ENCODE measurements around the gene EFR3B.
"Not testable (repeated sequence)": the region's sequence is repeated elsewhere in the genome, so short reads cannot be mapped to it uniquely, and the experiment has no call there.

Gene EFR3B

DNA sequence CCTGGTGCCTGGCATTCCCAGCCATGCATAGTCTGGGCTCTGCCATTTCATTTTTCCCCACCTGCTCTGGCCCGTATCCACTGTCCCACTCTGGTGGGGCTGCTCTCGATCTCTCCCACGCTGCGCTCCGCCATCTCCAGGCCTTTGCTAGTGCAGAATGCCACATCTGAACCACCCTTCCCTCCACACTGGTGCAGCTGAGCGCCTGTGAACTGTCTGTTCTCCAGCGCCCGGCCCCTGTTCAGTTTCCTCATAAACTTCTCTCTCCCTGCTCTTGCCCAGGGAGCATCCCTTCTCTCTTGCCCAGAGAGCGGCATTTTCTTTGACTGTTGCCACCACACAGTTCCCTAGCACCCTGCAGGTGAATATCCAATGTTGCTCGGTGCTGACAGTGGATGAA, 105.0 kb downstream of the EFR3B start:
- in situ Hi-C loops (cut with MboI; ENCODE audit: low sequenced_read_pairs): no loop called here

DNA sequence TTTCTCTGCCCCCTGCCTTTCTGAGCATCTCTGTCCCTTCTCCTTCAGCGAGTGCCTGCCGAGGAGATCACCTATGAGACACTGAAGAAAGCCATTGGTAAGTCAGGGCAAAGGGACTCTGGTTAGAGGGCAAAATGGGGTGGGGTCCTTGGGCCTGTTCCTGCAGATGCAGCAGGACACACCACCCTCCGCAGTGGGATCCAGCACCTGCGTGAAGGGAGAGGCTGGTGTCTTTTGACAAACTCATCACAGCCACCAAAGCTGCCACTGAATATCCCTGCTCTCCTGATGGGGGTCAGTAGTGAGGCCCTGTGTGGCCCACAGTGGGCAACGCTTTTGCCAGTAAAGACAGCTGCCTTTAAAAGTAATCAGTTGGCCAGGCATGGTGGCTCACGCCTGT, 107.8 kb downstream of the EFR3B start:
- in situ Hi-C loops (cut with MboI; ENCODE audit: low sequenced_read_pairs): no loop called here

DNA sequence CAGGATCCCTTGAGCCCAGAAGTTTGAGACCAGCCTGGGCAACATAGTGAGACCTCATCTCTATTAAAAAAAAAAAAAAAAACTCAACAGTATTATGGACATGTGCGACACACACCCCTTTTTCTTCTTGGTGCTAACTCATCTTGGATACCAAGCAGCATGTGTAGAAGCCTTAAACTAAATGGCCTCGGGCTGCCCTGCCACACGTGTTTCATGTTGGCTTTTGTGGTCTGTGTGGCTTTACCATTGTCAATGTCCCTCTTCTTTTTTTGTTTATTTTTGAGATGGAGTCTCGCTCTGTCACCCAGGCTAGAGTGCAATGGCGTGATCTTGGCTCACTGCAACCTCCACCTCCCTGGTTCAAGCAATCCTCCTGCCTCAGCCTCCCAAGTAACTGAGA, 109.1 kb downstream of the EFR3B start:
- in situ Hi-C loops (cut with MboI; ENCODE audit: low sequenced_read_pairs): not testable (repeated sequence)

DNA sequence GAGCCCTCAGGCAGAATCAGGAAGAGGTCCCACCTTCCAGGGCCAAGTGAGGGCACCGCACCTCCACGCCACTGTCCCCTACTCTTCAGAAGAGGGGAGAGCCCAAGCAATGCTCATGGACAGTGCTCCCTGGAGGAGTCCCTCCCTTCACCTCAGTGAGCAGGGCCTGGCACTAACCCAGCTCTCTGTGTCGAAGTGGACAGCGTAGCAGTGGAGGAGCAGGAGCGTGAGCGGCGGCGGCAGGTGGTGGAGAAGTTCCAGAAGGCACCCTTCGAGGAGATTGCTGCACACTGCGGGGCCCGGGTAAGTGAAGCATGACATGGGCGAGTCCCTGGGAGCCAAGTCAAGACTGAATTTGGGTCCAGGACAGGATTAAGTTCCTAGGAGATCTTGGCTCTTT, 109.8 kb downstream of the EFR3B start:
- in situ Hi-C loops (cut with MboI; ENCODE audit: low sequenced_read_pairs): no loop called here

DNA sequence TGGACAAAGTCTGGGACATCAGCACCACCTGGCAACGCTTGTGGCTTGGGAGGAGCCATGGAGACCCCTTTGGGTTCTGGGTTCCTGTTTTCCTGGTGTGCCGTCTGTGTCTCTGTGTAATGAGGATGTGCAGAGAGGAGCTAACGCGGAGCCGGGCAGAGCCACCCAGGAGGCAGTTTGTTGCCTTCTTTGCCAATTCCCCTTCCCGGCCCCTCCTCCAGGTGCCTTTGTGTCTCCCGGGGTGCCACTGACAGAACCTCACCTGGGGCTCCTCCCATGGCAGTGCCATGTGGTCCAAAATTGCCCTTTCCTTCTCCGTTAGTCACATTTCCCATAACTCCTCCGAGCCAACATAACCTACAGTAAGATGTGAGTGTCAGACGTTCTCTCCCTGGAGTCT, 113.5 kb downstream of the EFR3B start:
- in situ Hi-C loops (cut with MboI; ENCODE audit: low sequenced_read_pairs): no loop called here

DNA sequence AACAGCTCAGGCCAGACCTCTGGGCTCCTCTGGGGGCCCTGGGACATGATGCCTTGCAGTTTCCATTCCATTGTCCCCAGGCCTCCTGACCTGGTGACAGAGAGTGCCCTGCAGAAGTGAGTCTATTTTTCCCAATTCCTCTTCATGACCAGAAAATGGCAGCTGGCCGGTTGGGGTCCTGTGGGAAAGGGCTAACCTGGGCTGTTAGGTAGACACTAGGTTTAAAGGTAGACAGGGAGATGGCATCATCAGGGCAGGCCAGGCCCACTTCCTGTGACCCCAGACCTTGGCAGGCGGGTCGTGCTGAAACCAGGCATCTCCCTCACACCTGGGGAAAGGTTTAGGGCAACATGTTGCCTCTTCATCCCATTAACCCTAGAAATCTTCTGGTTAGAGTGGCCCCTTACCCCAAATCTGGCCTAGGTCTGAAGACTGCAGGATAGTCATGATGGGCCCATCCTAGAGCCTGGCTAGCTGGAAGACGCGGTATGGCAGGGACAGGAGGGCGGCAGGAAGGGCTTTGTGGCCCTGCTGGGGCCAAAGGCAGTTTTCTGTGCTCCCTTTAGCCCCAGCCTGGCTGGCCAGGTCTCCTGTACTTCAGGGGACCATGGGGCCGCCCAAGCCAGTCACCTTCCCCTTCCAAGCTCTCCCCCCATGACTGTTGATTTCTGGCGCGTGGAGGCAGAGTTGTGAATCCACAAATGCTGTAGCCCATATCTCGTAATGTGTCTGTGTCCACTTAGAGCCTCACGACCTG, 116.4 kb downstream of the EFR3B start:
- in situ Hi-C loops (cut with MboI; ENCODE audit: low sequenced_read_pairs): no loop called here

DNA sequence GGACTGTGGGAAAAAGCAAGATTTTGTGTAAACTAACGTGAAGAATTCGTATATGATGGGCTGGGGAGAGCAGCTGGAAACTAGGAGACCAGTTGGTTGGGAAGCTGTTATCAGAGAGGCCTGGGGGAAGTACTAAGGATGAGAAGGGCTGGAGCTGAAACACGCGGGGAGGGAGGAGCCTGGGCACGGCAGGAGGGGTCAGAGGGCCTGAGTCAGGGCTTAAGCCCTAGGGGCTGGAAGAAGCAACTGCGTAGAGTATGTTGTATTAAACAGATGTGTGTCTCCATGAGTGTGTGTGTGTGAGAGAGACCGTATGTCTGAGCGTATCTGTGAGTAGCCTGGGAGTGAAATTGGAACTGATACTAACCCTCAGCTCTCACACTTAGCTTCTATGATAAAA, 118.1 kb downstream of the EFR3B start:
- in situ Hi-C loops (cut with MboI; ENCODE audit: low sequenced_read_pairs): no loop called here

DNA sequence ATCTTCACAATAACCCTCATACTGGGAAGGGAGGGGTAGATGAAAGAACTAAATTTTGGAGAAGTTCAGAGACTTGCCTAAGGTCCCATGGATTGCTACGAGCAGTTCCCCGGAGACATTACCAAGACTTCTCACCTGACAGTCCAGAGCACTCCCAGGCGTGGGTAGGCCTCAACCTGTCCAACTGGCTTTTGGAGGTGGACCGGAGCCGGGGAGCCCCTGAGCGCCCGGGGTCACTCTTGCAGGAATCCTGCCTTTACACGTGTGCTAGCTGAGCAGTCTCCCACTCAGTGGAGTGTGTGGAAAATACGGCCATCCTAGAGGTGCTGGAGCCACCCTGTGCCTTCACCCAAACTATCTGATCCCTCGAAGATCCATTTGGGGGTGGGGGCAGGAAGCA, 118.5 kb downstream of the EFR3B start:
- in situ Hi-C loops (cut with MboI; ENCODE audit: low sequenced_read_pairs): no loop called here

DNA sequence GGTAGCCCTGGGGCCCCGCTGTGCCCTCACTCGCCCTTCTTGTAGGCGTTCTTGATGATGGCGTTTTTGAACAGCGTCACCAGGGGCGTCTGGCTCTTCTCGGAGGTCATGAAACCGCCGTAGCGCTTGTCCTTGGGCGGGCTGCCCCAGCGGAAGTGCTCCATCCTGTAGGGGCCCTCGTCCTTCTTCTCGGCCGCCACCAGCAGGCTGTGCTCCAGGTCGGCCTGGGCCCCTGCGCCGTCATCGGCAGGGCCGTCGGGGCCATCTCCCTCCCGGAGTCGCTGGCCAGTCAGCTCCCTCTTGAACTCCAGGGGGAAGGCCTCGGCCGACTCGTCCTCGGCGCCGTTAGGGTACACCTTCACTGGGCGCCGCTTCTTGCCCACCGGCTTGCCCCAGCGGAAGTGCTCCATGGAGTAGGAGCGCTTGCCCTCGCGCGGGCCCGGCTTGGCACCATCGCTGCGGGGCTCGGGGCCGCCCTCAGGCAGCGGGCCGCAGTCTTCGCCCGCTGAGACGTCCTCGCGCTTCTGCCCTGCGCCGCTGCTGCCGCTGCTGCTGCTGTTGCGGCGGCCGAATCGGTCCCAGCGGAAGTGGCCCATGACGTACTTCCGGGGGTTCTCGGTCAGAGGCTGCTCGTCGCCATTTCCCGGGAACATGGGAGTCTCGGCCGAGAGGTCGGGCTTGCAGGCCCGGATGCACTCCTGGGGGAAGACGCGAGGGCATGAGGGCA, 119.3 kb downstream of the EFR3B start:
- in situ Hi-C loops (cut with MboI; ENCODE audit: low sequenced_read_pairs): no loop called here

DNA sequence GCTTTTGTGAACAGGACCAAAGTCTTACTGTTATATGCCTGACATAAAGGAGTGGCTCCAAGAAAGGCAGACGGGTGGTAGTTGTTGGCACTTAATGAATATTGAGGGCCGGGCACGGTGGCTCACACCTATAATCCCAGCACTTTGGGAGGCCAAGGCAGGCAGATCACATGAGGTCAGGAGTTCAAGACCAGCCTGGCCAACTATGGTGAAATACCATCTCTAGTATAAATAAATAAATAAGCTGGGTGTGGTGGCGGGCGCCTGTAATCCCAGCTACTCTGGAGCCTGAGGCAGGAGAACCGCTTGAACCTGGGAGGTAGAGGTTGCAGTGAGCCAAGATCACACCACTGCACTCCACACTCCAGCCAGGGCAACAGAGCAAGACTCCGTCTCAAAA, 120.2 kb downstream of the EFR3B start:
- in situ Hi-C loops (cut with MboI; ENCODE audit: low sequenced_read_pairs): not testable (repeated sequence)

DNA sequence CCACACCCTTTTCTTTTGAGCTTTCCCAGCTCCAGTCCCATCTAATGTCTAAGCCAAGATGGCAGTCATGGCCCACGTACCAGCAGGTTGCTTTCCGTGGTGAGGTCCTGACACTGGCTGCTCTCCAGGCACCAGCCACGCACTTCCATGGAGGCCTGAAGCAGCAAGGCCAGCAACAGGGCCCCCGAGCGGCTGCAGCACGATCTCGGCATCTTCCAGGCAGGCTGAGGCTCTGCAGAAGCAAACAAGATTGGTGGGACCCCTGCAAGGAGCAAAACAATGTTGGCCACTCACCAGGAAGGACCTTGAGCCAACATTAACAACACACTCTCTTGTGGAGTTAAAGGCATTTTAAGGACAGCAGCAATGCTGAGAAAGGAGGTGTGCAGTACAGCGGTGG, 122.7 kb downstream of the EFR3B start:
- in situ Hi-C loops (cut with MboI; ENCODE audit: low sequenced_read_pairs): no loop called here

DNA sequence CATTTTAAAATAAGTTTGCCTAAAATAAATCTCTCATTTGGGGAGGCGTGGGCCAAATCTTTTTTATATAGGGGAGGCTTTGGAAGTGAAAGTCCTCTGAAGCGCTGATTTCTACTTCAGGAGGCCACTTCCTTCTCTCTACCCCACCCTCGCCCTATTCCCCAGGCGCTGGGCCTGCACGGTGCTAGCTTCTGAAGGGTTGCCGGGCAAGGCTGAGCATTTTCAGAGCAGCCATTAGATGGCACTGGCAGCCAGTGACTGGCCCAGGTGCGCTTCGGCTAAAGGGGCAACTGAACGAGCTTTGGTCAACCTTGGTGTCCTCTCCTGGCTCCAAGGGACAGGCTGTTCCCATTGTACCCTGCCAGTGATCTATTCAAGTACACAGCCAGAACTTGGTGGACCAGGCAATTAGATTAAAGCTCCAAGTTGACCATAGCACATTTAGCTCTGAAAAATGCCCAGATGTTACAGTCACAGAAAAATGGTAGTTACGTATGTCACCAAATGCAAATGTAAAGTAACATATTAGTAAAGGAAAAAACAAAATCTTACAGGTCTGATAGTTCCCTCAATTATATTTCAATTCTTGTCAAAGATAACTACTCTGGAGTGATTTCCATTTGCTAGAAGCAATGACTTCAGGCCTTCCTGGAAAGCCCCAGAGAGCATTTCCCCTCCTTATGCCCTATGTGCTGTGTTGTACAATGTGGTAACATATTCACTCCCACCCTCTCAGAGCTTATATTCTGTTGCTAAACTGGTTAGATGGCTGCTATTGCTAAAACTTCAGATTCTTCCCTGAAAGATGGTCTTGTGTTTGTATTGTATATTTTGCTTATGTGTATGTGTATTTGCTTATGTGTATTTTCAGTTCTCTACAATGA, 124.4 kb downstream of the EFR3B start:
- in situ Hi-C loops (cut with MboI; ENCODE audit: low sequenced_read_pairs): no loop called here

DNA sequence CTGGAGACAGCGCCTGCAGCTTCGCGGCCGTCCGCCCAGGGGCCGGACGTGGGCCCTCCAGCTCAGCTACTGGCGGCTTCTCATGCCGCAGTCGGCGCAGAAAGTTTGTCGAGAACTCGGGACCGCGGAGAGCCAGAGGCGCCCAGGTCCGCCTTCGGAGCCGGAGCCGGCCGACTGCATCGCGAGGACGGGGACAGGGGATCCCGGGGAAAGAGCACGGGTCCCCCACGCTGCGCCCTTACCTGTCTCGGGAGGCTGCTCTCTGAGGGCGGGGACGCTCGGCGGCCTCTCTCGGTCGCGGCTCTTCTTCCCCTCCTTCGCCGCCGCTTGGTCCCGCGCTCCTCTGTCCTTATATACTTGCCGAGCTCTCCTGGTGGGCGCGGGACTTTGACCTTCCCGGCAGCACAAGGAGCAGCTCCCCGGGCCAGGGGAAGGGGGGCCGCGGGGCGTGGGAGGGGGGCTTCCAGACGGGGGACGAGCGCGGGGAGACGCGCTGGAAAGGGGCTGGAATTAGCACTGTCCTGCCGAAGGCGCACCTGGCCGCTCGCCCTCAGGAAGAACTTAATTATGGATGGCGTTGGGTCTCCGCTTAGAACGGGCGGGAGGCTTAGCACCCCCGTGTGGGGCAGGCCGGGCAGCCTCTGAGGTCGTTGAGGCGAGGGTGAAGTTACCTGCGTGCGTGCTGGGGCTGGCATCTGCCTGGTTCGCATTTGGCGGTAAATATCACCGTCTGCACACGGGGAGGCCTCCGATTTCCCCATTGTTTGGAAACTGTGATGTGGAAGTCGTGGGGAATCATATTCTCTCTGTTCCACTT, 126.6 kb downstream of the EFR3B start, which contains the start of gene POMC:
POMC (minus strand) TSS at position 325 of the 817 bp plus-strand sequence. CDS start 3,808 bp downstream, outside the sequence.
- in situ Hi-C loops (cut with MboI; ENCODE audit: low sequenced_read_pairs): no loop called here

DNA sequence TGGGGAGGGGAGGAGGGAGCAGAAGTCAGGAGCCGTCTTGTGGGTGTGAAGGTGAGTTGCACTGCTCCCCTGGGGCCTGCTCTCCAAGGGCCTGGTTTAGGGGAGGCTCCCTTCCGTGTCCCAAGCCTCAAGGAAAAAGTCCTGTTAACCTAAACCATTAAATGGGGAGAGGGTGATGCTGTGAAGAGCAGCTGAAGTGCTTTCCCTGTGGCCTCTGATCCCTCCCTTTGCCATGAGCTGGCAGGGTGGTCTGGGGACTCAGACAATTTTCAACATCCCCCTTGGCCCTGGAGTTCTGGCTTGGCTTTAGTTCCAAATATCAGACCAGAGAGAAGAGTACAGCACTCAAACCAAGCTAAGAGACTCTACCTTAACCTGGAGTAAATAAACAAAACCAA, 127.2 kb downstream of the EFR3B start:
- in situ Hi-C loops (cut with MboI; ENCODE audit: low sequenced_read_pairs): no loop called here

DNA sequence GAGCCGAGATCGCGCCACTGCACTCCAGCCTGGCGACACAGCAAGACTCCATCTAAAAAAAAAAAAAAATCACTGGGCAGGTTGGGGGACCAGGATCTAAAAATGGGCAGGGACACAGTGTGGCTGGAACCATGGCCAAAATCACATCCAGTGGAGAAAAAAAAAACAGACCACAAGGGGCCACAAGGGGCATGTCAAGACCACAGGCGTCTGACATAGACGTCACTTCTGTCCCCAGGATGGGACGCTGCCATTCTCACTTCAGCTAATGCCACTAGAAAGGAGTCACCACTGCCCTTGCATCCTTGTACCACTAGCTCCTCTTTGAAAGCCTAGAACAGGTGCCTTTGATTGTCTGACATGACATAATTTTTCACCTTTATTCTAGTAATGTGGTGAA, 129.0 kb downstream of the EFR3B start:
- in situ Hi-C loops (cut with MboI; ENCODE audit: low sequenced_read_pairs): no loop called here

DNA sequence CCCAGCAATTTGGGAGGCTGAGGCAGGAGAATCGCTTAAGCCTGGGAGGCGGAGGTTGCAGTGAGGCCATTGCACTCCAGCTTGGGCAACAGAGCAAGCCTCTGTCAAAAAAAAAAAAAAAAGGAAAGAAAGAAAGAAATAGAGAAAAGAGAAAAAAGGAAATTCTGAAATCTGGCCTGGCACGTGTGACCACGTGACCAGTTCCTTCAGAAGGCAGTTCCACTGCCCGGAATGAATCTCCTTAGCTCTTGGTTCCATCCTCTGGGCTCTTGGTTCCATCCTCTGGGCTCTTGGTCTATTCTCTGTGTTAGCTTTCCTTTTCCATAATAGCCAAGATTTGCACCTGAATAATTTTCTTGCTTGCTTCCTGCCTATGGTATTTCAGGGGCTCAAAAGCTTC, 131.8 kb downstream of the EFR3B start:
- in situ Hi-C loops (cut with MboI; ENCODE audit: low sequenced_read_pairs): no loop called here

DNA sequence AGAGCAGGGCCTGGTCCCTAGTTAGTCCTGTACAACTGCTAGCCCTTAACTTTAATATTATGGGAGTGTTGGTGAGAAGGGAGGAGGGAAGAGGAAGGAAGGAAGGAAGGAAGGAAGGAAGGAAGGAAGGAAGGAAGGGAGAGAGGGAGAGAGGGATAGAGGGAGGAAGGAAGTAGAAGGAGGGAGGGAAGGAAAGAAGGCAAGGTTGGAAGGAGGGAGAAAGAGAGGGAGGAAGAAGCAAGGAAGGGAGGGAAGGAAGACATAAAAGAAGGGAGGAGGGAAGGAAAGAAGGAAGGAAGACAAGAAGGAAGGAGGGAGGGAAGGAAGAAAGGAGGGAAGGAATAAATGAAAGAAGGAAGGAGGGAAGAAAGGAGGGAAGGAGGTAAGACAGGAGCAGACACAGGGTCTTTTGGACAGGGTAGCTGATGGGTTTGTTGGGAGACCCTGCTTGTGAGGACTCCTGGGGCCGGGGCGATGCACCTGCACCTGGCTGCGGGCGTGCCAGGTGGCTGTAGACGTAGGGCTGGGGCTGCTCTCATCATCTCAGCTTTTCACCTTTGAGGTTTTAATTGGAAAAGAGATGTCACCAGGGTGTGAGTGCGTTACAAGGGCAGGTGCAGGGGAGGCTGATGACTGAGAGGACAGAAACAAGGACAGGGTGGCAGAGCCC, 132.5 kb downstream of the EFR3B start:
- in situ Hi-C loops (cut with MboI; ENCODE audit: low sequenced_read_pairs): no loop called here

DNA sequence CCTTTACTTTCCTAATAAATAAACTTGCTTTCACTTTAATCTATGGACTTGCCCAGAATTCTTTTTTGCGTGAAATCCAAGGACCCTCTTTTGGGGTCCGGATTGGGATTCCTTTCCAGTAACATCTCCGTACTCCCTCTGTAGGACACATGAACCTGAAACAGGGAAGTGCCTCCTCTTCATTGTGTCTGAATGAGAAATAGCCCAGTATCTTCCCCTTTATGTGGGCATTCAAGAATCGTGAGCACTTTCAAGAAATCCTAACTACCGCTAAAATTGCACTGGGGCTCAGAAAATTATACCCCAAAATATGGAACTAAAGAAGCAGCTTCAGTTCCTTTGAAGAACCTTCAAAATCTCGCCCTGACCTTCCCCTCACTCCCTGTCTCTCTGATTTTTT, 134.3 kb downstream of the EFR3B start:
- in situ Hi-C loops (cut with MboI; ENCODE audit: low sequenced_read_pairs): no loop called here

DNA sequence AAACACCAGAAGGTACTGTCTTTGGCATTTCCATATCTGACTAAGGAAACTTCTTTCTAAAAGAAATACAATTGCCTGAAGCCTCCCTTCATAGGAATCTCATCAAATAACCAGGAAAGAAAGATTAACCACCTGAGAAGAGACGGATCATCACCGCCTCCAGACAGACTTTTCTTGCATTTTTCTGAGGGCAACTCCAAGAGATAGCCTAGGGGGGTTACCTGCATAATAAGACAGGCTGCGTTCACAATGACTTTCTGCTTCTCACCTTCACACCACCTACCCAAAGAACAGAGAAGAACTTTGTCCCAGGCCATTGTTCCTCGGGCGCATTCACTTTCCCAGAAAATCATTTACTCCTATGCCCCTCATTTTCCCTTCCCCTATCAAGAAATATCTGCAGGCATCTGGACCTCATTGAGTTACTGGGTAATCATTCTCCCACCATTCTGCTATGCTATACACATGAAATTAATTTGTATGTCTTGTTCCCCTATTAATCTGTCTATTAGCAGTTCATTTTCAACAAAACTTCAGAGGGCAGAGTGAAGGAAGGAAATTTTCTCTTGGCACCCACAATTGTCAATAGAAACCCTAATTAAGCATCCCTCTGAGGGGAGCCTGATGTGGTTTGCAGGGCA, 134.8 kb downstream of the EFR3B start:
- in situ Hi-C loops (cut with MboI; ENCODE audit: low sequenced_read_pairs): no loop called here

DNA sequence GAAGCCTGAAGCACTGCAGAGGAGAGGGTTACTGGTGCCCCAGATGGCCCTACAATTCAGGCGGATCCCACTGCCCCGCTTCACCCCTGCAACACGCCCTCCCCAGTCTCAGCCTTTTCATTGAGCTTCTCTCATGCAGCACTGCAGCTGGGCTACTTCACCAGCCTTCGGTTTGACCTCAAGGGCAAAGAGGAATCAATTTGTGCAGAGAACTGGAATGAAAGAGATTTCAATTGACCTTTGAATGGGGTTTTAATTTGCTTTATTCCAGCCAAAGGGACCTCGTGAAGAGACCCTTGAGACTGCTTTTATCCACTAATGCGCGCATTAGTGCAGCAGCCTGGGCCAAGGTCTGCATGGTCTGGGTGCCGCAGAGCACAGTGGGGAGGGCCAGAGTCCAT, 135.3 kb downstream of the EFR3B start:
- in situ Hi-C loops (cut with MboI; ENCODE audit: low sequenced_read_pairs): no loop called here
